NCI-H526 treated with DMSO at 0.1 percent for 48 hours (cell line): ENCODE results near the gene PCDHGB3.
A peak's percentile ranks its signal among the peaks of the same experiment; 100 is the strongest.
"Not testable (repeated sequence)": the region's sequence is repeated elsewhere in the genome, so short reads cannot be mapped to it uniquely, and the experiment has no call there.

Experiments used
- DNase-seq: peaks from one replicate; lab custom pipeline; 2025; lab: John Stamatoyannopoulos, UW

PCDHGB3 gene

GRCh38 chr5:141392429-141393198, 22.6 kb downstream of the PCDHGB3 start, which contains the start of gene PCDHGA8:
TSS of gene PCDHGA8 (plus strand) at chr5:141392633. CDS start at chr5:141392814, 181 bp downstream.
- DNase-seq: no peak

GRCh38 chr5:141393267-141393666, 23.2 kb downstream of the PCDHGB3 start:
- DNase-seq: no peak

GRCh38 chr5:141394401-141395187, 24.6 kb downstream of the PCDHGB3 start:
- DNase-seq: not testable (repeated sequence)

- not testable (repeated sequence) for DNase-seq
These were observed 27.9 kb downstream of the PCDHGB3 start, which contains the start of gene PCDHGB5 for GRCh38 chr5:141397756-141398551. TSS of gene PCDHGB5 (plus strand) at chr5:141397947. CDS start at chr5:141398128, 181 bp downstream.

- no peak for DNase-seq
These were observed 28.6 kb downstream of the PCDHGB3 start for GRCh38 chr5:141398608-141399007.

- no peak for DNase-seq
These were observed 29.7 kb downstream of the PCDHGB3 start for GRCh38 chr5:141399555-141400258.

- DNase-seq: no peak
These were observed 32.7 kb downstream of the PCDHGB3 start, which contains the start of gene PCDHGA9 for GRCh38 chr5:141402553-141403243. TSS of gene PCDHGA9 (plus strand) at chr5:141402778. CDS start at chr5:141402953, 175 bp downstream.

- DNase-seq: no peak
These were observed 33.3 kb downstream of the PCDHGB3 start for GRCh38 chr5:141403387-141403786.

- not testable (repeated sequence) for DNase-seq
These were observed 37.9 kb downstream of the PCDHGB3 start, which contains the start of gene PCDHGB6 for GRCh38 chr5:141407790-141408505. TSS of gene PCDHGB6 (plus strand) at chr5:141408021. CDS start at chr5:141408203, 182 bp downstream.

- no peak for DNase-seq
These were observed 39.7 kb downstream of the PCDHGB3 start for GRCh38 chr5:141409598-141410306.

GRCh38 chr5:141411575-141411974, 41.5 kb downstream of the PCDHGB3 start:
- no peak for DNase-seq

GRCh38 chr5:141412854-141413539, 43.0 kb downstream of the PCDHGB3 start, which contains the start of gene PCDHGA10:
TSS of gene PCDHGA10 (plus strand) at chr5:141412987. CDS start at chr5:141413176, 189 bp downstream.
- DNase-seq: peak; percentile 18

GRCh38 chr5:141413540-141414069, 43.6 kb downstream of the PCDHGB3 start:
- no peak for DNase-seq

- DNase-seq: not testable (repeated sequence)
These were observed 44.7 kb downstream of the PCDHGB3 start for GRCh38 chr5:141414548-141415274.

- not testable (repeated sequence) for DNase-seq
These were observed 45.2 kb downstream of the PCDHGB3 start for GRCh38 chr5:141415275-141415618.

GRCh38 chr5:141417494-141418172, 47.6 kb downstream of the PCDHGB3 start, which contains the start of gene PCDHGB7:
TSS of gene PCDHGB7 (plus strand) at chr5:141417677. CDS start at chr5:141417860, 183 bp downstream.
- peak; percentile 21 for DNase-seq
